ENCODE data around the gene SERPINH1.

- no peak for TF ChIP-seq POLR2A (IDR thresholded peaks at IDR 0.05; ENCODE audit: low read depth, low read length)
- TF ChIP-seq CTCF (IDR thresholded peaks at IDR 0.05; ENCODE audit: extremely low read depth in 1 of 2, insufficient read depth in 1 of 2, low read depth in 1 of 2, low read length in 2 of 2), result no peak
Observed at GRCh38 chr11:75523189-75523588, 38.9 kb upstream of the SERPINH1 start.
